Endothelial cell of umbilical vein (primary cell): ENCODE data around the gene RTKN2. TPM values are rescaled to one million over a fixed set of nuclear protein-coding genes. Genes with fewer than 3 reads are reported as not detected.

Experiments used
- BruUV-seq: library from RNA; stranded (reverse); fragments of 400-500 nt; replicated peaks from 2 replicates; lab custom pipeline; 2021; lab: Mats Ljungman, UMichigan
- CTCF ChIA-PET: fragments of 300-600, 350-600 bp; sonication (Branson Sonifier 250); formaldehyde crosslinking; loops from one replicate; lab custom pipeline; 2021; ENCODE audit warnings: antibody characterized with exemption, inconsistent platforms; lab: Charles Lee
- POLR2A ChIA-PET: fragments of 300-600, 350-600 bp; sonication (Branson Sonifier 250); formaldehyde crosslinking; loops from one replicate; lab custom pipeline; 2021; ENCODE audit warnings: antibody characterized with exemption, inconsistent platforms; lab: Charles Lee
- DNase-seq: peaks from one replicate; pipeline ENCODE4 v3.0.0-alpha.2; 2011; ENCODE audit warnings: low read depth, low spot score
- FAIRE-seq: peaks from 2 replicates; lab custom pipeline; 2011; peaks lifted over from hg19 to GRCh38; lab: Jason Lieb, UNC
- H2AFZ ChIP-seq: 2 replicates; pipeline ENCODE4 v1.6.0; 2012; ENCODE audit warnings: low read depth, low read length, control low read depth, inconsistent platforms
- H3K27ac ChIP-seq: 2 replicates; pipeline ENCODE4 v1.5.1; 2011; ENCODE audit warnings: low read depth, mild to moderate bottlenecking, control low read depth, low read length, moderate library complexity; ENCODE audit not compliant: insufficient read depth
- H3K27me3 ChIP-seq, 2 experiments: 2 replicates each; pipeline versions ENCODE4 v1.6.0 to v1.6.1; 2011; ENCODE audit warnings: low read length in 2 of 2, mixed read lengths in 1 of 2; ENCODE audit not compliant: control insufficient read depth in 2 of 2, insufficient read depth in 2 of 2
- H3K36me3 ChIP-seq, 2 experiments: 2 replicates in 1 of 2; 3 replicates in 1 of 2; pipeline ENCODE4 v1.5.1; 2011; ENCODE audit warnings: low read length in 2 of 2, mild to moderate bottlenecking in 1 of 2, moderate library complexity in 1 of 2; ENCODE audit not compliant: control insufficient read depth in 2 of 2, insufficient read depth in 2 of 2; ENCODE audit errors: extremely low read depth in 1 of 2
- H3K4me1 ChIP-seq: 3 replicates; pipeline ENCODE4 v1.5.1; 2011; ENCODE audit warnings: mild to moderate bottlenecking, low read length; ENCODE audit not compliant: control insufficient read depth, insufficient read depth; ENCODE audit errors: extremely low read depth
- H3K4me2 ChIP-seq: 2 replicates; pipeline ENCODE4 v1.6.1; 2011; ENCODE audit warnings: low read length, control low read depth, mixed read lengths; ENCODE audit not compliant: insufficient read depth
- H3K4me3 ChIP-seq, 3 experiments: fragments of 200-600 bp in 1 of 3; sonication (generic), shearing (Covaris generic) in 1 of 3; replicated peaks in 1 of 3; 2 replicates each; pipeline ENCODE4 v1.5.1; 2011 to 2016; ENCODE audit warnings: control low read depth in 3 of 3, low read length in 3 of 3, mild to moderate bottlenecking in 2 of 3, inconsistent platforms in 1 of 3, low read depth in 1 of 3, moderate library complexity in 1 of 3; ENCODE audit not compliant: insufficient read depth in 1 of 3
- H3K79me2 ChIP-seq: 2 replicates; pipeline ENCODE4 v1.6.0; 2012; ENCODE audit warnings: low read length, inconsistent platforms; ENCODE audit not compliant: control insufficient read depth, insufficient read depth
- H3K9ac ChIP-seq: replicated peaks from 2 replicates; pipeline ENCODE3; 2011; ENCODE audit warnings: low read length, control low read depth; ENCODE audit not compliant: insufficient read depth; ENCODE audit errors: extremely low read depth
- H3K9me1 ChIP-seq: replicated peaks from 3 replicates; pipeline ENCODE4 v1.6.0; 2011; ENCODE audit warnings: mild to moderate bottlenecking, low read length; ENCODE audit not compliant: control insufficient read depth, insufficient read depth; ENCODE audit errors: extremely low read depth
- H3K9me3 ChIP-seq: replicated peaks from 2 replicates; pipeline ENCODE4 v1.5.1; 2012; ENCODE audit warnings: low read length, inconsistent platforms; ENCODE audit not compliant: control insufficient read depth, insufficient read depth
- H4K20me1 ChIP-seq: replicated peaks from 2 replicates; pipeline ENCODE3; 2011; ENCODE audit warnings: mild to moderate bottlenecking, low read length; ENCODE audit not compliant: control insufficient read depth, insufficient read depth; ENCODE audit errors: extremely low read depth
- CTCF ChIP-seq, 2 donors: IDR thresholded peaks; 1 replicate in 1 of 2; 2 replicates in 1 of 2; pipeline ENCODE4 v1.5.1; 2011; ENCODE audit warnings: low read length in 2 of 2, mild to moderate bottlenecking in 2 of 2, moderate library complexity in 2 of 2, control low read depth in 1 of 2, inconsistent platforms in 1 of 2, low read depth in 1 of 2; ENCODE audit not compliant: insufficient read depth in 1 of 2; ENCODE audit errors: extremely low read depth in 1 of 2
- EZH2 ChIP-seq: IDR thresholded peaks from 2 replicates; pipeline ENCODE4 v1.6.1; 2012; ENCODE audit warnings: borderline replicate concordance, low read depth, mild to moderate bottlenecking, moderate library complexity, low read length, inconsistent platforms; ENCODE audit not compliant: severe bottlenecking
- FOS ChIP-seq: IDR thresholded peaks from 2 replicates; pipeline ENCODE4 v1.6.1; 2011; ENCODE audit warnings: mild to moderate bottlenecking, low read length, moderate library complexity, borderline replicate concordance; ENCODE audit not compliant: insufficient read depth
- GATA2 ChIP-seq: IDR thresholded peaks from 2 replicates; pipeline ENCODE4 v1.7.0; 2011; ENCODE audit warnings: low read depth, mild to moderate bottlenecking, moderate library complexity, mixed read lengths, low read length; ENCODE audit not compliant: insufficient read length, insufficient read depth
- JUN ChIP-seq: IDR thresholded peaks from 2 replicates; pipeline ENCODE4 v1.6.1; 2011; ENCODE audit warnings: borderline replicate concordance, low read depth; ENCODE audit not compliant: insufficient read length, insufficient read depth
- MAX ChIP-seq: IDR thresholded peaks from 2 replicates; pipeline ENCODE4 v1.6.1; 2011; ENCODE audit not compliant: insufficient read depth, insufficient read length
- MYC ChIP-seq: IDR thresholded peaks from one replicate; pipeline ENCODE4 v1.6.1; 2011; ENCODE audit warnings: mild to moderate bottlenecking, low read depth, low read length
- POLR2A ChIP-seq: IDR thresholded peaks from 2 replicates; pipeline ENCODE4 v1.6.1; 2012; ENCODE audit warnings: low read depth, mild to moderate bottlenecking, control low read depth, low read length
- POLR2AphosphoS5 ChIP-seq: IDR thresholded peaks from 2 replicates; pipeline ENCODE4 v1.6.1; 2012; ENCODE audit warnings: low read depth, mild to moderate bottlenecking, control low read depth, low read length, moderate library complexity; ENCODE audit not compliant: insufficient read depth
- dilution Hi-C: fragments of 300-500 bp; cut with MboI; formaldehyde crosslinking; loops from one replicate; pipeline ENCODE4 v1.15.0; 2019; ENCODE audit warnings: low sequenced_read_pairs; ENCODE audit not compliant: extremely low pct_ligation_motif_present
- intact Hi-C: fragments of 100-400 bp; cut with micrococcal nuclease; formaldehyde crosslinking; loops from one replicate; pipeline ENCODE4 v1.10.0; 2022
- polyA plus RNA-seq, 4 experiments: library from polyadenylated mRNA; depleted of rRNA in 3 of 4; stranded (reverse) in 3 of 4; unstranded in 1 of 4; fragments of >200 nt; gene quantifications; 2 replicates each; pipeline versions ENCODE4 v1.2.1 to v1.2.3, GENCODE V29; 2011 to 2012; ENCODE audit warnings: missing spikeins in 1 of 4
- total RNA-seq: library from RNA; stranded (reverse); gene quantifications from 2 replicates; pipeline ENCODE4 v1.2.3, GENCODE V29; 2021

The RTKN2 gene
- total and polyA plus RNA-seq, 2 donors (not counting 3 experiments of a cell fraction or from before 2014, with no cell fraction given), result 0.65 to 4.8 TPM

- no peaks in the 10 kb centered on the region for H3K9me1 ChIP-seq
- dilution Hi-C loops, result no loop called here
- no peak for TF ChIP-seq FOS
- TF ChIP-seq POLR2AphosphoS5, result no peak
- no peak for TF ChIP-seq JUN
- TF ChIP-seq EZH2, result no peak
- TF ChIP-seq MYC, result no peak
- no peaks in the 10 kb centered on the region for H3K36me3 ChIP-seq
- BruUV-seq, result no TSS peak
- DNase-seq (no peak), FAIRE-seq (no peak)
- intact Hi-C loops, result no loop called here
- no peaks in the 10 kb centered on the region for H3K27me3 ChIP-seq
- H3K4me2 ChIP-seq, result no peak overlapping the region
- no peaks in the 10 kb centered on the region for H3K79me2 ChIP-seq
- H3K27ac ChIP-seq, result no peak overlapping the region
- no peak overlapping the region for H3K9ac ChIP-seq
- no peak overlapping the region for H2AFZ ChIP-seq
- H3K9me3 ChIP-seq, result no peaks in the 10 kb centered on the region
- ChIA-PET CTCF (no interaction called here), POLR2A (no interaction called here)
- H4K20me1 ChIP-seq, result no peaks in the 10 kb centered on the region
- H3K4me1 ChIP-seq, result no peaks in the 10 kb centered on the region
- H3K4me3 ChIP-seq, result no peak overlapping the region
These were observed 102.8 kb downstream of the RTKN2 start for GRCh38 chr10:62165803-62166202.

GRCh38 chr10:62163024-62163423 lies 105.6 kb downstream of the RTKN2 start:
- no peak overlapping the region for H2AFZ ChIP-seq
- H3K27me3 ChIP-seq, result no peaks in the 10 kb centered on the region
- POLR2A ChIA-PET, result no interaction called here
- TF ChIP-seq FOS (no peak), EZH2 (no peak), MAX (no peak), POLR2AphosphoS5 (no peak), POLR2A (no peak), MYC (no peak), JUN (no peak), GATA2 (no peak), CTCF (IDR thresholded peaks at IDR 0.05; ENCODE audit: extremely low read depth in 1 of 2, insufficient read depth in 1 of 2, low read depth in 1 of 2, low read length in 2 of 2) (no peak)
- dilution Hi-C loops, result no loop called here
- no peak overlapping the region for H3K4me2 ChIP-seq
- no peaks in the 10 kb centered on the region for H3K79me2 ChIP-seq
- no peaks in the 10 kb centered on the region for H3K4me1 ChIP-seq
- no TSS peak for BruUV-seq
- no peak overlapping the region for H3K9ac ChIP-seq
- CTCF ChIA-PET, result interaction anchor here (1.6 kb wide), 1 partner anchor 9 kb away, joined by 4 read pairs; no protein-coding TSS in a partner anchor
- no peak overlapping the region for H3K27ac ChIP-seq
- no peaks in the 10 kb centered on the region for H4K20me1 ChIP-seq
- no peaks in the 10 kb centered on the region for H3K9me1 ChIP-seq
- FAIRE-seq (no peak), DNase-seq (no peak)
- no peak overlapping the region for H3K4me3 ChIP-seq
- no peaks in the 10 kb centered on the region for H3K9me3 ChIP-seq
- intact Hi-C loops, result no loop called here
- no peaks in the 10 kb centered on the region for H3K36me3 ChIP-seq
